GM18502 (cell line): ENCODE results near the gene PPM1G.

Source experiments
- ATAC-seq: cut with Tn5 transposase; IDR thresholded peaks from one replicate; pipeline ENCODE4 v1.9.1; 2021; ENCODE audit warnings: mild to moderate bottlenecking; ENCODE audit not compliant: unreplicated experiment, poor library complexity

The PPM1G gene

DNA sequence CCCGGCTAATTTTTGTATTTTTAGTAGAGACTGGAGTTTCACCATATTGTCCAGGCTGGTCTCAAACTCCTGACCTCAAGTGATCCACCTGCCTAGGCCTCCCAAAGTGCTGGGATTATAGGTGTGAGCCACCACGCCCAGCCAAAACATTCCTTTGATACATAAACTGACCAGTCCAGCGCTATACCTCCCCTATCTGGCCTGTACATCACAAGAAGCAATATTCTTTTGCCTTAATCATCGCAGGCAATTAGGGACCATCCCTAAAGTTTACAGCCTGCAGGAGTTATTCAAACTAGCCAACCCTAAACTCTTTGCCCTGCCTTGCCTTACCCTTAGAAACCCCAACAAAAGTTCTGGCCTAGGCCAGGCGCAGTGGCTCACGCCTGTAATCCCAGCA, 6.8 kb upstream of the PPM1G start:
- ATAC-seq = no peak

DNA sequence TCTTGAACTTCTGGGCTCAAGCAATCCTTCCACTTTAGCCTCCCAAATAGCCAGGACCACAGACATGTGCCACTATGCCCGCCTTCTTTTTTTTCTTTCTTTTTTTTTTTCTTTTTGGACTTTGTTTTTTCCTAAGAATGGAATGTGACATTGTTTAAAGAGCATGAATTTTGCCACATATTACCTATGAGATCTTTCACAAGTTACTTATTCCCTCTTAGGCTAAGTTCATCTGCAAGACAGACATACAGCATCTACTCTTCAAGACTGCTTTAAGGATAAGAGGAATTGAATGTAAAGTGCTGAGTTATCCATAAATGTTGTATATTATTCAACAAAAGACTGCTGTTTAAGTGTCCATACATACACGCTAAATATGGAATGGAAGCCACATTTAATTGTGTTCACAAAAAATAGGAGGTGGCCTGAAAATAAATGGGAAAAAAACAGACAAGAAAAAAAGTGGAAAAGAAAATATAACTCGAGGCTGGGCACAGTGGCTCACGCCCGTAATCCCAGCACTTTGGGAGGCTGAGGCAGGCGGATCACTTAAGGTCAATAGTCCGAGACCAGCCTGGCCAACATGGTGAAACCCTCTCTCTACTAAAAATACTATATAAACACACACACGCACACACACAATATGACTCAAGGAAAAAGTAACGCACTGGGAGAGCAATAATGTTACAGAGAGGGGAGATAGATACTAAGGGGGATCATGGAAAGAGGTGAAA, 3.2 kb upstream of the PPM1G start:
- ATAC-seq = no peak

DNA sequence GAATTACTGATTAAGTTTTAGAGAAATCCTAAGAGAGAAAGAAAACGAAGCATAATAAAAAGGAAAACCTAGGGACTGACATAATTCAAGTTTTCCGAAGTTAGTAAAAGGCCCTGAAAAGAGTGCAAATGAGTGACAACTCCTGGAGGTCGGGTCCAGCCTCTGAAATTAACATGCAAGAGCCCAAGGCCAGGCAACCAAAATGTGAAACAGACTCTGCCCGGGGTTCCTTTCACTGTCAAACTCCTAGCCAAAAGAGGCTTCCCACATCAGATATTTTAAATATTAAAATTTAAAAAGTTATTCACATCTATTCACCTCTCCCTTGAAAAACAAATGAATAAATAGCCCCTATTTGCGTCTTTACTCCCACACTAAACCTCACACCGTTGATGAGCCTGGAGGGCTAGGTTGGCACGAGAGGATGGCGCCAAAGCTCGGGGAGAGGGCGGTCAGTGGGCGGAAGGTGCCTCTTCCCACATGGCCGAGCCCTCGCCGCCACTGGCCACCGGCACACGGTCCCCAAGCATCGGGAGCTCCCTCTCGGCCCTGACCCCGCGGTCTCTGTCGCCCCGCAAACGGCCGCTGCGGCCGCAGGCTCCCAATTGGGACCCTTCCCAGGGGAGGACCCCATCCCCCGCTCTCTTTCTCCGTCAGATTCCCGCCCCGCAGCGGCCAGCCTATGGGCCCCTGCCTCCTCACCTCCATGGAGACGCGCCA, 630 bp downstream of the PPM1G start:
- ATAC-seq = peak; percentile 28

DNA sequence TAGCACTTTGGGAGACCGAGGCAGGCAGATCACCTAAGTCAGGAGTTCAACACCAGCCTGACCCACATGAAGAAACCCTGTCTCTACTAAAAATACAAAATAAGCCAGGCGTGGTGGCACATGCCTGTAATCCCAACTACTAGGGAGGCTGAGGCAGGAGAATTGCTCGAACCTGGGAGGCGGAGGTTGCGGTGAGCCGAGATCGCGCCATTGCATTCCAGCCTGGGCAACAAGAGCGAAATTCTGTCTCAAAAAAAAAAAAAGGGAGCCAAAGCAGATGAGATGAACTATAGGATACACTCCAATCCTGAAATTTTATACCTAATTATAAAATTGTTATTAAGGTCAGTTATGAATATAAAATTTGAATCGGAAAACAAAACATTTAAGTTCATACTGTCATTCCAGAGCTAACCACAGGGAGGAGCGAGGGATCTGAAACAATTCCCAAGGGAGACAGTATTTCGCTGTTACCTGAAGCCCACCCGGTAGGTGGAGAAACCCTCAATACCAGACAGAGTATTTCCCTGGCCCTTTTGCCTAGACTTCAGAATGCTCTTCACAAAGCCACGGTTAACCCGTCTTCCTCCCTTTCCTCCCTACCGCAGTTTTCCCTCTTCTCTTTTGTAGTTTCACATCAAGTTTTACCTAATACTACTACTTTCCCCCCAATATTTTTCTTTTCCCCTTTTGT, 1.4 kb downstream of the PPM1G start:
- ATAC-seq = no peak

DNA sequence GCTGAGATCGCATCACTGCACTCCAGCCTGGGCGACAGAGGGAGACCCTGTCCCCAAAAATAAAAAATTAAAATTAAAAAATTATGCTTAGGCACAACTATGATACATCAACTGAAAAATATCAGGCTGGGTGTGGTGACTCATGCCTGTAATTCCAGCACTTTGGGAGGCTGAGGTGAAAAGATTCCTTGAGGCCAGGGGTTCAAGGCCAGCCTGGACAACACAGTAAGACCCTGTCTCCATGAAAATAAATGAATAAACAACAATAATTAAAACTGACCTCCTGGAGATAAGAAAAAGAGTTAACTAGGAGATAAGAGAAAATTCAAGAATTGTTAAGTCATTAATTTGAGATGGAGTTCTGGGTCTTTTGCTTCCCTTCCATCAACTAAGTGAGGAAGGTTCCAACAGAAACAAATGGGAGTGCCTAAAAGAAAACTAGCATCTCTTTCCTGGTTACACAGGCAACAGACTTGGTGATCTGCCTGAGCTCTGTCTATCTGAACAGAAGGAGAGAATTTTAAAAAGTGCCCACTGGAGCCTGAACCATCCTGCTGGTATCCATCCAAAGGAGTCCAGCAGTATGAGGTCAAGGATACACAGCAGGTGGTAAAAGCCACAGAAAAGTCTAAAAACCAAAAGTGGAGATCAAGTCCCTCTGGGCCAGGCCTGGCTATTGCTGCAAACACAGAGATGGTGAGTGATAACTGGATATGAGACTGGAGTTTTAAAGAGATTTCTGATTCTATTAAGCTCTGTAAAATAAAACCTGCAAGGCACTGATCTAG, 8.8 kb downstream of the PPM1G start:
- no peak for ATAC-seq

DNA sequence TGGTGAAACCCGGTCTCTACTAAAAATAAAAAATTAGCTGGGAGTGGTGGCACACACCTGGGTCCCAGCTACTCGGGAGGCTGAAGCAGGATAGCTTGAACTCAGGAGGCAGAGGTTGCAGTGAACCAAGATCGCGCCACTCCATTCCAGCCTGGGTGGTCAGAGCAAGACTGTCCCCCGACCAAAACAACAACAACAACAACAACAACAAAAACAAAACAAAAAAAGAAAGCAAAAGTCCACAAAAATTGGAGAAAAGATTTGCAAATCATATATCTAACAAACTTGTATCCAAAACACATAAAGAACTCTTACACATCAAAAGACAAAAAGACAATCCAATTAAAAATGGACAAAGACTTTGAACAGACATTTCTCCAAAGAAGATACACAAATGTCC, 10.4 kb downstream of the PPM1G start:
- ATAC-seq = no peak

DNA sequence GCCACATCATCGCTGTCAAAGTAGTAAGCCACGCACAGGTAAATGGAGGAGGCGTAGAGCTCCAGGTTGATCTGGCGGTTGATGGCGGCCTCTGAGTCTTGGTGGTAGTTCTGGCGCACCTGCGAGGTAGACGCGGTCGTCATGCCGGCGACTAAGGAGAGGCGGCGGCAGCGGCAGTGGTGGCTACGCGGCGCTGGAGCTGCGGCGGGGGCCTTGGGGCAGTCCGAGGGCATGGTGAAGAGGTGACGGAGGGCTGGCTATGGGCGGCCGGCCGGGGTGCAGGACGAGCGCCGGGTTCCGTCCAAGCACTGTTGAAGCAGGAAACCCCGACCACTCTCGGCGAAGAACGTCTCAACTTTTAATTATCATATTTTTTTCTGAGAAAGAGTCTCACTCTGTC, 16.2 kb downstream of the PPM1G start:
- no peak for ATAC-seq

DNA sequence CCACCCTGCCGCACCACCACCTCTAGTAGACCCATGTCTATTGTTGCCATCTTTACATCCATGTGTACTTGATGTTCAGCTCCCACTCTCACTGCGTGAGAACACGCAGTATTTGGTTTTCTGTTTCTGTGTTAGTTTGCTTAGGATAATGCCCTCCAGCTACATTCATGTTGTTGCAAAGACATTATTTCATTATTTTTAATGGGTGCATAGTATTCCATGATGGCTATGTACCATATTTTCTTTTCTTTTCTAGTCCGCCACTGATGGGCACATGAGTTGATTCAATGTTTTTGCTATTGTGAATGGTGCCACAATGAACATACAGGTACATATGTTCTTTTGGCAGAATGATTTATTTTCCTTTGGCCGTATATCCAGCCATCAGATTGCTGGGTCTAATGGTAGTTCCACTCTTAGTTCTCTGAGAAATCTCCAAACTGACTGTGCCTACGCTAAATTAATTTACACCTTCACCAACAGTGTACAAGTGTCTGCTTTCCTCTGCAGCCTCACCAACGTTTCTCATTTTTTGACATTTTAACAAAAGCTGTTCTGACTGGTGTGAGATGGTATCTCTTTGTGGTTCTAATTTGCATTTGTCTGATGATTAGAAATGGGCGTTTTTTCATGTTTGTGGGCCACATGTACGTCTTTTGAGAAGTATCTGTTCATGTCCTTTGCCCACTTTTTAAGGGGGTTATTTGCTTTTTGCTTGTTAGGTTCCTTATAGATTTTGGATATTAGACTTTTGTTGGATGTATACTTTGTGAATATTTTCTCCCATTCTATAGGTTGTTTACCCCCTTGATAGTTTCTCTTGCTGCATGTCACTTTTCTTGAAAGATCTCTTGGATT, 18.3 kb downstream of the PPM1G start:
- no peak for ATAC-seq

DNA sequence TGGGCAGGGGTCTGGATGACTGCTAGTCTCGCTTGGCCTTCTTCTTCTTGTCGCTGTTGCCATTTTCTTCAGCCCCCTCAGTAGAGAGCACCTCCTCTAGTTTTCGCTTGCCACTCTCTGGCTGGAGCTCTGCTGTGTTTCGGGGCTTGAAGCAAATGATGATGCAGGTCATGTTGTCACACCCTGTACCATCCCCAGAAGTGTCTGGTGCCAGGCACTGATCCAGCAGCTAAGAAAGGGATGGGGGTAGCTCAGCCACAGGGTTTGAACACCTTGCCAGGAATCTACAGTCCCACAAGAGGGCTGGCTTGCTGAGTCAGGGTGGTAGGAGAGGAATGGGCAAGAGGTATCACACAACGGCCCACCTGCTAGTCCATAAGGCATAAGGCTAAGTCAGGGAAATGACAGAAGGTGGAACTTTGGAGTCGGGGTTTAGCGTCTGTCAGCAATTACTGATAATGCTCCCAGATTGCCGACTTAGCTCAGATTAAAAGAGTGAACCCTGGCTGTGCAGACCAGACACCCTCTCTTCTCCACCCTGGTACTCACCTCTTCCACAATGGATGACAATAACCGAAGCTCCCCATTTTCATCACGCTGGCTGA, 27.7 kb downstream of the PPM1G start:
- ATAC-seq = no peak

DNA sequence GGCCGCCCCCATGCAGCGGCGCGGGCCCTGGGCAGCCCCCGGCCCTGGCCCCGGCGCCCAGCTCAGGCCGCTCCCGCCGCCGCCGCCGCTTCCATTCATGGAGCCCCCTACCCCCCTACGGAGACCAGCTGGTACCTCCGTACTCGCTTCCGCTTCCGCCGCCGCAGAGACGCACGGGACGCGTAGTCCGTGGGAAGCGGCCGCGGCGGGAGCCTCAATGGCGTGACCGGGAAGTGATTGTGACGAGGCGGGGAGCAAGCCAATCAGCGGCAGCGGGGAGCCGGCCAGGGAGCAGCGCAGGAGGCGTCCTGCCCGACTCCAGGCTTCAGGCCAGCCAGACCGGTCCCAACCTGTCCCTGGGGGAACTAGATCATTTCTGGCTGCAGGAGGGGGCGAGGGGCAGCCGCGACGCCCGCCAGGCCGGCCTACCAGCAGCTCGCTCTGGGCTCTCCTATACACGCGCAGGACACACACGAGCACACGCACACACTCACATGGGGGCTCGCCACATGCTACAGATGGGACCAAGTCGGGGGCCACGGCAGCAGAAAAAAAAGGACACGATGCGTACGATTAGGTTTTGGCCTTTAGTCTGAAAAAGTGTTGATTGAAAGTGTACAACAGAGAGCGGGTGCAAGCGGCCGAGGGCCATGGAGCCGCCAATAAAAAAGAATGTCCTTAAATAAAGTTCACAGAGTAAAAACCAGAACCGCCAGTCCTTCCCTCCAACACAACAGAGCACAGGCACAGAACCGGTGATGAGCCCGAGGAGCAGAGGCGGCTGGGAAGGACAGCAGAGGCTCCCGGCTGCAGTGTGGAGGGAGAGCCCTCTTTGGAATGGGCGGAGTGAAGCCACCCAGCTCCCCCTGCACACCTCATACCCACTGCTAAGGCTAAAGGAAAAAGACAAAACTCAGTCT, 28.5 kb downstream of the PPM1G start, which contains the start of gene ZNF513:
Gene ZNF513, minus strand, starts transcription at position 109 of the 920 bp plus-strand sequence. CDS start 208 bp downstream, outside the sequence.
- ATAC-seq = peak; percentile 84

DNA sequence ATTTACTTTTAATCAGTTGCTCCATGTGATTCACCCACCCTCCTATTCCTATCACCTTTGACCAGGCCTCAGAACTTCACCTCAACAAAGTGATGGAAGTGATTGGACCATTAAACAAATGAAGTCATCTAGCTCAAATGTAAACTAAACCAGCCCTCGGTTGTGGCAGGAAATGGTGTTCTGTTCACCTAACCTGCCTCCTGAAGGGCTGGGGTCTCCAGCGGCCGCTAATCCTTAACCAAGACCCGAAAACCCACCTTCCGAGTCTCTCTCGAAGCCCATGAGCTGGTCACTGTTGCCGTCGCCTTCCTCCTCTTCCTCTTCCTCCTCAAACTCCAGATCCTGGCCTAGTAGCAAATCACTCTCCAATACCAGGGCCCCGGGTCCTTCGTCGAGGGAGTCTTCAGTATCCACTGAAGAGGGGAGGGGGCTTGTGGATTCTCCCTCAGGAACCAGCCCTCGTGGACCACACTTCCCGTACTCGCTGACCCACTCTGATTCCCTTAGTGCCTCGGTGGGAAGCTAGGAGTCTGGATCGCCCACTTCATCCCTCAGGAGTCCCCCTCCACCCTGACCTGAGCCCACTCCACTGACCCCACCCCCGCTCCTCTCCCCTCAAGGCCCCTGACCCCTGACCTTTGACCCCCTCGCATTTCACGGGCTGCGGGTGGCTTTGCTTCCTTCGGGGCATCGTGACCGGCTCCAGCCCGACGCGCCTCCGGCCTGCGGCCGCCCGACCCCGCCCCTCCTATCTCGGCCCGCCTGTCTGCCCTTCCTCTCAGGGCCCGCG, 29.4 kb downstream of the PPM1G start:
- no peak for ATAC-seq

DNA sequence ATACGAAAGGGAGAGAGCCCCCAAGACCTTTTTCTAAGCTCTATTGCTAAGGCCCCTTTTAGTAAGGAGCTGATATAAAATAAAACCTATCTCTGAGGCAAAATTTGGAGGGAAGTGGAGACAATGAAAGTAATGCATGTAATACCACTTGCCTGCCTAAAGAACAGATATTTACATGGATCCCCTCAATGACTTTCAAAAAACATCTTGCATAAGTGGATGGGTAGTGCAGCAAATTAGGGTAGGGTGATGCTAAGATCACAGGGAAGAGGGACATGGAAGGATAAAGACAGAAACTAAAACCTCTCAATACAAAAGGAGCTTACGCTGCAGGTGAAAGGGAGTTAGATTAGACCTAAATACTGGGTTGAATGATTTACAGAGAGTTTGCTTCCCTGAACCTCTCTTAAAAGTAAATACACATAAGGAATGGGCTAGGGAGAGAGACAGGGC, 30.0 kb downstream of the PPM1G start:
- no peak for ATAC-seq

DNA sequence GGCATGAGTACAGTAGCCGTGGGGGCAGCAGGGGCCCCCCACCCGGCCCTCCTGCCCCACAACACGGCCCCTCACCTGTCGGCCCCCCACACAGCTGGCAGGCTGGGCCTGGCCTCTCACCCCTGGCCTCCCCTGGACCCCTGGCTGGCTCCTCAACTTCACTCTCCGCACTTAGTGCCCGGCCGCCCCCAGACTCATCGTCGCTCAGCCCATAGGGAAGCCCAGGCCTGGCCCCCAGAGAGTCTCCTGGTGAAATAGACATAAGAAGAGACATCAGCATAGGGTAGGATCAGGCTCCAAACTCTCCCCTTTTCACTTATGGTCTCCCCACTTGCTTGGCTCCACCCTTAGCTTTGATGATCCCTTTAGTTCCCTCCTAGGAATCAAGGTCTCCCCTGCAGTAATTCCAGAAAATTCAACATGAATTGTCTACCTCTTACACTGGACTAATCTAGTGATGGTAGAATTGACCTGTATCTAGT, 30.5 kb downstream of the PPM1G start:
- no peak for ATAC-seq

DNA sequence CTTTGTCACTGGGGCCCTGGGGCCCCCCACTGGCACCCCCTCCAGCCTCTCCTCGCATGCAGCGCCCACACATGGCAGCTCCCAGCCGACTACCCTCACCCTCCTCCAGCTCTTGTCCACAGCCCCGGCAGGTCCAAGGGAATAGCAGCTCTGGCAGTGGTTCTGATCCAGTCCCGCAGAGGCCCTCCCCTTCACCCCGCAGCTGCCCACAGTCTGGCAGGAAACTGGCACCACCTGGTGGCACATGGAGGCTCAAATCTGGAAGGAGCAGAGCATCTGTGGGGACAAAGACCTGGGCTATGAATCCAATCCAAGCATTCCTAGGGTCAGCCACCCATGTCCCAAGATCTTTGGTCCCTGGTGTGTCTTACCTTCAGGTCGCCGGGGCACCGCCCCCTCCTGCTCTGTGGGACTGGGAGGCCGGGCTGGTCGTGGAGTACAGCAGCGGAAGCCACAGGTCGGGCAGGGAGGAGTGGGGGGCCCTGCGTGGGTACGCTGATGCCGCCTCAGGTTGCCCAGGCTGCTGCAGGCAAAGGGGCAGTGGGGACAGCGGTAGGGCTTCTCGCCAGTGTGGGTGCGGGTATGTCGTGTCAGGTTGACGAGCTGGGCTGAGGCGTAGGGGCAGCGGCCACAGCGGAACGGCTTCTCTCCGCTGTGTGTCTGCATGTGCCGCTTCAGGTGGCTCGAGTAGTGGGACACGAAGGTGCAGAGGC, 31.1 kb downstream of the PPM1G start:
- ATAC-seq = no peak

DNA sequence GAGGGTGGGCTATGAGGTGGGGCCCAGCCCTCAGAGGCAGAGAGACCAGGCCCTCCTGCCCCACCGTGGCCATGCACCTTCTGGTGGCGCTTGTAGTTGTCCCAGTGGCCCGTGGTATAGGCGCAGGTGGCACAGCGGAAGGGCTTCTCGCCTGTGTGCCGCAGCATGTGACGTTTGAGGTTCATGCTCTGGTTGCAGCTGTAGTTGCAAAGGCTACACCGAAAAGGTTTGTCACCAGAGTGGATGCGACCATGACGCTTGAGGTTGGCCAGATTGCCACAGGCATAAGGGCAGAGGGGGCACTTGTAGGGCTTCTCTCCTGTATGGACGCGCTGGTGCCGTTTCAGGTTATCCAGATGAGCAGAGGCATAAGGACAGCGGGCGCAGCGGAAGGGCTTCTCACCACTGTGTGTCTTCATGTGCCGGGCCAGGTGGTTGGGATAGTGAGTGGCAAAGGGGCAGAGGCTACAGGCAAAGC, 31.7 kb downstream of the PPM1G start:
- no peak for ATAC-seq

DNA sequence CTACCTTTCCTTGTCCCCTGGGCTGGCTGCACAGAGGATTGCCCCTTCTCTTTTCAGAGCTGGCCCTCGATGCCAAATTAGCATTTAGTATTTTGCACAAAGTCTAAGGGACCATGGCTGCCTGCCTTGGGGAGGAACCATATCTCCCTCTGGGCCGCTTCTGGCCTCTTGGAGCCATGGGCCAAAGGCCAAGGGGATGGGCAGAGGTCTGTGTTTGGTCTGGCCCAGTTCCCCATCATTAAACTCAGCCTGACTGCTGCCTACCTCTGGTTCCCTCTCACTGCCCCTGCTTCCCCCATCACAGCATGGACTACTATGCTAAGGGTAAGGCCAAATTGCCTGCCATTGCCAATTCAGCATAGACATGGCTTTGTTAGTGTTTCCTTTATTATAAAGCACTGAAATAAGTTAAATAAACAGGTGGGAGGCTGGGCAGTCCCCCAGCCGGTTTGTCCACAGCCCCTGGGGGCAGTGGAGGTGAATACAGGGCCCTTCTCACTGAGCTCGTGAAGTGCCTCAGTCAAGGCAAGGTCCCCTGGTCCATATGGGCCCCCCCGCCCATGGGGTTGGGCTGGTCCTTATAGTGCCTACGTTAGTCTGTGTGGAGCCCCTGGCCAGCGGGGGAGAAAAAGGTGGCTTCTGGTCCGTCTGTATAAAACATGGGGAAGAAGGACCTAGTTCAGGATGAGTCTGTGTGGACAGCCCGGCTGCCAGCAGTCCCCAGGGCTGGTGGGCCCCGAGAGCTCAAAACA, 32.3 kb downstream of the PPM1G start:
- no peak for ATAC-seq
